ENCODE measurements around the gene ESRRB. TPM values are rescaled to one million over a fixed set of nuclear protein-coding genes. Genes with fewer than 3 reads are reported as not detected.

The ESRRB gene
- total RNA-seq, 1 experiment from 2014 or later: not detected

- in situ Hi-C loops (cut with HindIII; ENCODE audit: low sequenced_read_pairs): no loop called here
- no peak for DNase-seq (ENCODE audit: low spot score)
Measured at GRCh38 chr14:76394569-76394968, 18.6 kb downstream of the ESRRB start.

- in situ Hi-C loops (cut with HindIII; ENCODE audit: low sequenced_read_pairs): no loop called here
- no peak for DNase-seq (ENCODE audit: low spot score)
Measured at GRCh38 chr14:76395161-76395560, 19.2 kb downstream of the ESRRB start.

GRCh38 chr14:76396714-76397187, 20.8 kb downstream of the ESRRB start:
- DNase-seq (ENCODE audit: low spot score): no peak
- in situ Hi-C loops (cut with HindIII; ENCODE audit: low sequenced_read_pairs): no loop called here

DNA sequence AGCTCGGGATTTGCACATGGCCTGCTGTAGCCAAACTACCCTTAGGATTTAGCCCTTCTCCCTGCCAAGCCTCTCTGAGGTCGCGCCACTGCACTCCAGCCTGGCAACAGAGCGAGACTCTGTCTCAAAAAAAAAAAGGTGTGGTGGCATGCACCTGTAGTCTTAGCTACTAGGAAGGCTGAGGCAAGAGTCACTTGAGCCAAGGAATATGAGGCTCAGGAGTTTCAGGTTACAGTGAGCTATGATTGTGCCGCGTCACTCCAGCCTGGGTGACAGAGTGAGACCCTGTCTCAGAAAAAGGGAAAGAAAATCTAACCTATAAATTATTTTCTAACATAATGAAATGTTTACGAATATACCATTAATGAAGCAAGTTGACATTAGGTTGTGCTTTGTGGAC, 29.7 kb downstream of the ESRRB start:
- in situ Hi-C loops (cut with HindIII; ENCODE audit: low sequenced_read_pairs): no loop called here
- no peak for DNase-seq (ENCODE audit: low spot score)

DNA sequence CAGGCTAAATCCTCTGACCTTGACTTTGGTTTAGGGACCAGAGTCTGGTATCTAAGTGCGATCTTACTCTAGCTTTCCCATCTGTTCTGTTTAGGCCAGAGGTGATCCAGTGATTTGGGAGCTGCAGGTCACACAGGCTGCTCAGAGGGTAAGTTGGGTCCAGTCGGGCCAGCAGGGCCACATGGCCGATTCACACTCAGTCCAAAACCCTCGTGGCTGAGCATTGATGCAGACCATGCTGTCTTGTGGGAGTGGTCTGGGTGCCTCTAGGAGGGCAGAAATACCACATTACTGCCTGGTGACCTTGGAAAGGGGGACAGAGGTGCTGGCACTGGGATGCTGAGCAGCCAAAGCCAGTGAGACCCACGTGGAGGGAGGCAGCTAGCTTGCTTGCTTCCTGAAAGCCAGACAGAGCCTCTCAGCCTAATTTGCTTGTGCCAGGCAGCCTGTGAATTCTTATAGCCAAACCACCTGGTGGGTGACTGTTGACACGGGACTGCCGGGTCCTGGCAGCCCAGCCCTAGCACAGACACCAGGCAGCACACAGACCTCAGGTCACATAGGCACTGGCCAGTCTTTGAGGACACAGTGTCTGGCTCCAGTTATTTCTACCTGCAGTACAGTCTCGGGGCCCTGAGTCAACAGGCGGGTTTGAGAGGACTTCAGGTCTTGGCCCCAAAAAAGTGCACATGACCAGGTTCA, 31.7 kb downstream of the ESRRB start:
- DNase-seq (ENCODE audit: low spot score): no peak
- in situ Hi-C loops (cut with HindIII; ENCODE audit: low sequenced_read_pairs): no loop called here

DNA sequence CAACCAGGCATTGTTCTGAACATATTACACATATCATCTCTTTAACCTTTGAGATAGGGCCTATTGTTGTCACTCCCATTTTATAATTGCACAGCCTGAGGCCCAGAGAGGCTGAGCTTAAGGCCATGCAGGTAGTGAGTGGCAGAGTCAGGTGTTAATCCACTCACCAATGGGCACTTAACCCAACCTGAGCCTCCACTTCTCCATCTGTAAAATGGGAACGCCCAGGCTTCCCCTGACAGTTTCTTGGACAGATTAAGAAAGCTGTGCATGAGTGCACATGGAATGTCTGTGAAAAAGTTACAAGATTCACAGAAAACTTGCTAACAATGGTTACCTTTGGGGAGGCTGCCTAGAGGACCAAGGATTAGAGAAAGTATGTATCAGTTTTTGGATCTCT, 32.9 kb downstream of the ESRRB start:
- DNase-seq (ENCODE audit: low spot score): no peak
- in situ Hi-C loops (cut with HindIII; ENCODE audit: low sequenced_read_pairs): no loop called here

DNA sequence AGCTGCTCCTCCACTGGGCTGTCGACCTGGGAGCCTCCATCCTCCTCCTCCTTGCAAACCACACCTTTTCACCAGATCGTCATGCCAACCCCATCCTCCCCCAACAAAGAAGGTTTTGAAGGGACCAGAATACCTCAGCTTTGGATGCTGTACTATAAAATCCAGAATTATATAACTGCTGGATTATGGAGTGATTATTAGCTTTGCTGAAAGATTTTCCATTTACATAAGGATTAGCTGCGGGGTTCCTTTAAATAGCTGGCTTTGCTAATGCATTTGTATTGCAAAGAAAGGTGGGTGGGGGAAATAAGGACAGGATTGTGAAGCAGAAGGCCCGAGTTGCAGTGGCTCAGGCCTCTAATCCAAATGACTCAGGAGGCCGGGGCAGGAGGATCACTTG, 36.6 kb downstream of the ESRRB start:
- no peak for DNase-seq (ENCODE audit: low spot score)
- in situ Hi-C loops (cut with HindIII; ENCODE audit: low sequenced_read_pairs): no loop called here

GRCh38 chr14:76413106-76413961, 37.4 kb downstream of the ESRRB start:
- DNase-seq (ENCODE audit: low spot score): no peak
- in situ Hi-C loops (cut with HindIII; ENCODE audit: low sequenced_read_pairs): no loop called here

GRCh38 chr14:76413962-76414600, 38.1 kb downstream of the ESRRB start:
- in situ Hi-C loops (cut with HindIII; ENCODE audit: low sequenced_read_pairs): no loop called here
- DNase-seq (ENCODE audit: low spot score): no peak

DNA sequence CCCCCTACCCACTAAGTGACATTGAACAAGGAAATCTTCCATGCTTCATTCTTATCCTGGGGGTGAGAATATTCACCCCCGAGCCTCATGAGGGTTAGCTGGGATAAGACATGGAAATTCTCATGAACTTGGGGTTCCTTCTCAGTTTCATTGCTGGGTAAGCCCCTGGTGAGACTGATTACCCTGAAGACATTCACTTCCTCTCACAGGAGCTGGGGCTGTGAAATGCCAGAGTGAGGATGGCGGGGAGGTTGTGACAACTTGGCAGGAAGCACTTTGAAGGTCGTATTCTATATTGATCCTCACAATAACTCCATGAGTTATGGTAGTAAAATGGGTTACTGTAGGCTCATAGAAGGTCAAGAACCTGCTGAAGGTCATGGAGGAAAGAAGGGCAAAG, 43.5 kb downstream of the ESRRB start:
- no peak for DNase-seq (ENCODE audit: low spot score)
- in situ Hi-C loops (cut with HindIII; ENCODE audit: low sequenced_read_pairs): no loop called here

DNA sequence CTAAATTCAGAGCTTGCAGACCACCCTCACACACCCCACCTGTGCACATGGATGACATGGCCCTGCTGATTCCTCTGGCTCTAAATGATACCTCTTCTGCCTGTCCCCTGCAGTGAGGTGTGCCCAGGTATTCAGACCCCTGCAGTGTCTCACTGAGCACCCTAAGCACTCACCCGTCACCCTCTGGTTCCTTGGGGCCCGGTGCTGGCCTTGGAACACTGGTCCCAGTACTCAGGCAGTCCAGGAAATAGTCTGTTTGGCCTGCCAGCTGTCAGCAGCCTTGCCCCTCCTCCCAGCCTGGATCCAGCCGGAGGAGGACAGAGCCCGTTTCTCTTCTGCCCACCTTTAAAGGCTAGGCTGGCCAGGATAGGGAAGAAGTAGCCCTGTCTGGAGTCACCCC, 44.9 kb downstream of the ESRRB start:
- in situ Hi-C loops (cut with HindIII; ENCODE audit: low sequenced_read_pairs): no loop called here

GRCh38 chr14:76421662-76422061, 45.7 kb downstream of the ESRRB start:
- in situ Hi-C loops (cut with HindIII; ENCODE audit: low sequenced_read_pairs): no loop called here
- DNase-seq (ENCODE audit: low spot score): no peak

More for the DNA sequence above, 44.9 kb downstream of the ESRRB start:
- no peak for DNase-seq (ENCODE audit: low spot score)

DNA sequence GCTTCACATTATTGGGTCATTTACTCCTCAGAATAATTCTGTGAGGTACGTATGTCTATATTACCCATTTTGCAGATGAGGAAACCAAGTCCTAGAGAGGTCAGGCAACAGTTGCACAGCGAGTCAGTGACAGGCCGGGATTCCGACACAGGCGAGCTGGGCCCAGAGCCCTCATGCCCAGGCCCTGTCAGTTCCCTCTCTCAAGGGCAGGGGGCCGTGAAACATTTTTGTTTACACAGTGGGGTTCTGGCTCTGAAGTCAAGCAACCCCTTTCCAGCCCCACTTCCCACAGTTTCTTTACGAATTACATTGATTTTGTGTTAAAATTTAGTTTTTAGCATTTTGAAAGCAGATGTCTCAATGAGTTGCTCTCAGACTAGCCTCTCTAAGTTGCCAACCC, 46.7 kb downstream of the ESRRB start:
- in situ Hi-C loops (cut with HindIII; ENCODE audit: low sequenced_read_pairs): no loop called here
- DNase-seq (ENCODE audit: low spot score): no peak

DNA sequence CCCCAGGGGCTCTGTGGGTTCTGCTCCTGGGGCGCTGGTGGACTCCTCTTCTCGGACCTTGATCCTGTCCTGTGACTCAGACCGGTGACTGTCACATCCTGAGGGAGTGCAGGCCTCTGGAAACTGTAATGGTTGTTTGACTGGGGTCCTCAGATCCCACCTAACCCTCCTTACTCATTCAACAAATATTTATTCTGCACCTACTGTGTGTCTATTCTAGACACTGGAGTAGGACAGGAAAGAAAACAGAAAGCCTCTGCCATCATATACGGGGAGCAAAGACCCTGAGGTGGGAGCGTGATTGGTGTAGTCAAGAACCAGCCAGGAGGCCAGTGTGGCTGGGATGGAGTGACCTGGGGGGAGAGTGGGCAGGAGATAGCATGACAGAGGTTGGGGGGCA, 47.6 kb downstream of the ESRRB start:
- in situ Hi-C loops (cut with HindIII; ENCODE audit: low sequenced_read_pairs): no loop called here
- DNase-seq (ENCODE audit: low spot score): no peak

DNA sequence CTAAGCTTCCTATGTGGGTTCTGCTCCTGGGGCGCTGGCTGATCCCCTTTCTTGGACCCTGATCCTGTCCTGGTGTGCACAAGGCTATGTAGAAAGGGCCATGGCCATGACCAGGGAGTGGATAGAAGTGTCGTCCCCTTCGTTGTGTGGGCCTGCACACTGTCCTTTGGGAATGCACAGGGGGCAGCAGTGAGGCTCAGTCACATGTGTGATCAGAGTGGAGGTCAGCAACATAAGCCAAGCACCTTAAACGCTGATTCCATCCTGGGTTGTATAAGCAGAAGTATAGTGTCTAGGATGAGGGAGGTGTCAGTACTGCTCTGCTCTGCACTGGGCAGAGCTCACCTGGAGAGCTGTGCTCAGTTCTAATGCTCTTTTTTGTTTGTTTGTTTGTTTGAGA, 48.4 kb downstream of the ESRRB start:
- DNase-seq (ENCODE audit: low spot score): no peak
- in situ Hi-C loops (cut with HindIII; ENCODE audit: low sequenced_read_pairs): no loop called here

DNA sequence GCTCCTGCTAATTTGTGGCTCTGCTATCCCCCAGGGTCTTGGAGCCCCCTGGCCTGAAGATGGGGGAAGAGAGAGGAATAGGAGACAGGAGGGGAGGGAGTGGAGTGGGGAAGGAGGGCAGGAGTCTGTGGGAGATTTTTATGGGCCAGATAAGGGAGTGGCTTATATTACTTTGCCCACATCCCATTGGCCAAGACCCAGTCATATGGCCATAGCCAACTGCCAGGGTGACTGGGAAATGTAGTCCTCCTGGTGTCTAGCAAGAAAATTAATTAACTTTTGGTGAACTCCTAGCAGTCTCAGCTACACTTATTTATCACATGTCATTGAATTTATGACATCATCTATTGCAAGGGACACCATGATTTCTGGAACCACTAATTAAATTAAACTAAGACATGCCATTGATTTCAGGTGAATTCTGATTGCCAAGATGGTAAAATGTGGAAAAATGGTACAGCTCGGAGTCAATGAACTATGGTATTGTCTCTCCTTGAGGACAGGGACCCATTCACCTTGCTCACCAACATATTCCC, 50.3 kb downstream of the ESRRB start:
- in situ Hi-C loops (cut with HindIII; ENCODE audit: low sequenced_read_pairs): no loop called here
- no peak for DNase-seq (ENCODE audit: low spot score)

DNA sequence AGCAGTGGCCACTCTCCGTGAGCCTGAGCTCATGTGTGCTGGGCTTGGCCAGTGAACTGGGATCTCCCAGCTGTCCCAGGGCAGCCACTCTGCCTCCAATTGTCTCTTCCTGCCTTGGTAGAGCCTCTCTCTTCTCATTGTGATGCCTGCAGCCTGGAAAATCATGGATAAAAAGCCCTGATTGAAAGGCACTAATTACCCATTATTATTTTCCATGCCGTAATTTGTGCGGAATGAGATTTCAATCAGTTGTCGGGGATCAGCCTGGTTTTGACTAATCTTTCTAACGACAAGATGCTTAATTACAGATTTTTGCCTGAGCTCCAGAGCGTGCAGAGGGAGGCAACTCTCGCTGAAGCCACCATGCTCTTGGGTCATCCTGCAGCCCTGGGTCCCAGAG, 52.7 kb downstream of the ESRRB start:
- DNase-seq (ENCODE audit: low spot score): no peak
- in situ Hi-C loops (cut with HindIII; ENCODE audit: low sequenced_read_pairs): no loop called here

- in situ Hi-C loops (cut with HindIII; ENCODE audit: low sequenced_read_pairs): no loop called here
Measured at GRCh38 chr14:76430017-76430416, 54.1 kb downstream of the ESRRB start.

GRCh38 chr14:76430475-76430980, 54.6 kb downstream of the ESRRB start:
- in situ Hi-C loops (cut with HindIII; ENCODE audit: low sequenced_read_pairs): no loop called here
- no peak for DNase-seq (ENCODE audit: low spot score)

More at GRCh38 chr14:76430017-76430416, 54.1 kb downstream of the ESRRB start:
- DNase-seq (ENCODE audit: low spot score): no peak

GRCh38 chr14:76431538-76431937, 55.6 kb downstream of the ESRRB start:
- in situ Hi-C loops (cut with HindIII; ENCODE audit: low sequenced_read_pairs): no loop called here
- DNase-seq (ENCODE audit: low spot score): no peak
